Coronary artery (tissue), 2 donors: ENCODE data around the gene NSD1.
A peak's percentile ranks its signal among the peaks of the same experiment; 100 is the strongest.

Source experiments
- DNase-seq: peaks from one replicate; pipeline ENCODE4 v3.0.0-alpha.2; 2017; ENCODE audit warnings: low spot score
- H3K27ac ChIP-seq, 2 donors: fragments of 200-600 bp; sonication (generic); one replicate each; pipeline ENCODE4 v1.5.1; 2016 to 2019
- H3K4me3 ChIP-seq: fragments of 200-600 bp; sonication (generic); 2 replicates; pipeline ENCODE4 v1.5.1; 2016; ENCODE audit warnings: mild to moderate bottlenecking, moderate library complexity
- CTCF ChIP-seq: fragments of 200-600 bp; sonication (generic); IDR thresholded peaks from one replicate; pipeline ENCODE4 v1.5.1; 2019; ENCODE audit warnings: antibody characterized with exemption

Gene NSD1

DNA sequence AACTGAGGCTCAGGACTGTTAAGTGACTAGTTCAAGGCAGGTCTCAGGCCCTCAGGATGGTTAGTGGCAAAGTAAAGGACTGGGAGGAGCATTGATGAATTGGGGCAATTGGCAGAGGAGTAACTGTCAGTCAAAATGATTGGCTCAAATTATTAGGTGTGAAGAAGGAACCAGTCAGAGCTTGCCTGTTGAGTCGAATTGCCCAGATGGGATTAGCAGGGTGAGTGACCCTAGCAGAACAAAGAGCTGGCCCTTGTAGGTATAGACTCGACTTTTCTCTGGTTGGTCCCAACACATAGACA is 2.6 kb upstream of the NSD1 start:
- peak; percentile 54 for DNase-seq
- no peak overlapping the region for H3K27ac ChIP-seq
- H3K4me3 ChIP-seq, result no peak overlapping the region
- TF ChIP-seq CTCF, result no peak

GRCh38 chr5:177131352-177132135 is 2.0 kb upstream of the NSD1 start:
- no peak for TF ChIP-seq CTCF
- peak overlapping the region; percentile 88 to 94 for H3K27ac ChIP-seq
- peak; percentile 70 for DNase-seq
- peak overlapping the region; percentile 85 for H3K4me3 ChIP-seq

DNA sequence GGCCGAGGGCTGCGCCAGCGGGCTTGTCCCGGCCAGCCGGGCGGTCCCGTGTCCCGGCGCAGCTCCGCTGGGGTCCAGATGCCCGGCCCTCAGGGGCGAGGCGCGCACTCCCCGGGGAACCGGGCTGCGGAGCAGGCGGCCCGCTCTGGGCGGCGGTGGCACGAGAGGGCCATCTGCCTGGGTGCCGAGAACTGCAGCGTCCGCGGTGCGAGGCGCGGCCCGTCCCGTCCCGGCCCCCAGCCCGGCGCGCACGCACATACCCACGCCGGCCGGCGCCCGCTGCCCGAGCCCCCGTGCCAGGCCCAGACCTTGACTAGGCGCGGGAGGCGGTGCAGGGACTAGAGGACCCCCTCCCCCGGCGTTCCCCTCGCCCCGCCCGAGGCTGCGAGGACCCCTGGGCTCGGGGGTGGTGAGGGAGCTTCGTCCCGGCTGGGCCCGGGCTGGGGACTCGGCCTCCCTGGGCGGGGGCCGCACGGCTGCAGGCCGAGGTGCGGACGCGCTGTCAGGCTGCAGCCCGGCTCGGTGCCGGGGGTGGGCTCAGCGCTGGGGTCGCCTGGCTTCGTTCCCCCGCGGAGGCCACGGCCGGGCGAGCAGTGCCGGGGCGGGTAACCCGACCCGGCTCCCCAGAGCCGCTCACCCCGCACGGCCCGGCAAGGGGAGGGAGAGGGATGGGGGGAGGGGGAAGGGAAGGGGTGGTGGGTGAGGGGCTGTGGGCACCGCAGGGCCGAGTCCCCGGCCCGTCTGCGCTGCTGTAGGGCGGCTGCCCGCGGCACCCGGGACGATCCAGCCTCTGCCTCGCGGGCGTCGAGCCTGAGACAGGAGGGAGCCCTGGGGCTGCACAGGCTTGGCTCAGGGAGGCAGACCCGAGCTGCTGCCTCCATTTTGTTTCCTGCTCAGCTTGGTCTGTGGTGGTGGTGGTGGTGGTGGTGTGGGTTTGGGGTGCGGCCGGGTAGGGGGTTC is 1.2 kb upstream of the NSD1 start:
- H3K27ac ChIP-seq, result peak overlapping the region; percentile 88 to 94
- DNase-seq, result peak; percentile 79
- H3K4me3 ChIP-seq, result peak overlapping the region; percentile 85
- TF ChIP-seq CTCF, result no peak

GRCh38 chr5:177133853-177134696 is 502 bp downstream of the NSD1 start:
- DNase-seq, result no peak
- peak overlapping the region; percentile 88 to 94 for H3K27ac ChIP-seq
- H3K4me3 ChIP-seq, result peak overlapping the region; percentile 85
- TF ChIP-seq CTCF, result no peak

DNA sequence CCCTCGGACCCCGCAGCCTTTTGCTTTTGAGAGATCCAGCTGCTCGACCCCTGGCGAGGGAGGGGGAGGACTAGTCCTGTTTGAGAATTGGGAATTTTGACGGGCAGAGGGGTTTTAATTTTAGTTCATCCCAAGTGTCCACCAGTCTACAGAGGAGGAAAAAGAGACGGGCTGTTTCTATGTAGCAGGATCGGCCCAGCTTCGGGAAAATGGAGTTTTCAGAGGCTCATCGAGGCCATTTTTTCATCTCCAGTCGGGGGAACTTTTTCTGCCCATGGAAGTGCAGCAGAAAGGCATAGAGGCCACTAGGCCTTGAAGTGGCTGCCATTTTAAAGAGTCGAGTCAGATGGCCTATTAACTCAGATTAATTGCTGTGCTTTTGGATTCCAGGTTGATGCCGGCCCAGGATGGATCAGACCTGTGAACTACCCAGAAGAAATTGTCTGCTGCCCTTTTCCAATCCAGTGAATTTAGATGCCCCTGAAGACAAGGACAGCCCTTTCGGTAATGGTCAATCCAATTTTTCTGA is 1.2 kb downstream of the NSD1 start:
- Histone ChIP-seq H3K4me3 (peak overlapping the region; percentile 85), H3K27ac (peak overlapping the region; percentile 88 to 94)
- no peak for TF ChIP-seq CTCF
- no peak for DNase-seq

DNA sequence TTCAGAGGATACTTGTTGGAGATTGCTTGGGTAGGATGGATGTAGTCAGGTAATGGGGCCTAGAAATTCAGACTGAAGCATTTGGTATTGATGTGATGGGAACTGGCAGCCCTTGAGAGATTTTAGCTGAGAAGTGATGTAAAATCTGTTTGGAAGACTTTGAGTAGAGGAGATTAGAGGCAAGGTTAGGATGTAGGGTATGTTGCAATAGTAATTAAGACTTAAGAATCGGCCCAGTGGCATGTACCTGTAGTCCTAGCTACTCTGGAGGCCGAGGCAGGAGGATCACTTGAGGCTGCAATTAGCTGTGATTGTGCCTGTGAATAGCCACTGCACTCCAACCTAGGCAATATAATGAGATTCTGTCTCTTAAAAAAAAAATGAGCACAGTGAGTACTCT is 6.7 kb downstream of the NSD1 start:
- Histone ChIP-seq H3K4me3 (no peak overlapping the region), H3K27ac (no peak overlapping the region)
- TF ChIP-seq CTCF, result no peak
- DNase-seq, result no peak
